NCI-H2029 (cell line): ENCODE results near the gene MOB3A.
A peak's percentile ranks its signal among the peaks of the same experiment; 100 is the strongest.

Experiments used
- DNase-seq: peaks from one replicate; lab custom pipeline; 2025; lab: John Stamatoyannopoulos, UW

MOB3A gene

DNA sequence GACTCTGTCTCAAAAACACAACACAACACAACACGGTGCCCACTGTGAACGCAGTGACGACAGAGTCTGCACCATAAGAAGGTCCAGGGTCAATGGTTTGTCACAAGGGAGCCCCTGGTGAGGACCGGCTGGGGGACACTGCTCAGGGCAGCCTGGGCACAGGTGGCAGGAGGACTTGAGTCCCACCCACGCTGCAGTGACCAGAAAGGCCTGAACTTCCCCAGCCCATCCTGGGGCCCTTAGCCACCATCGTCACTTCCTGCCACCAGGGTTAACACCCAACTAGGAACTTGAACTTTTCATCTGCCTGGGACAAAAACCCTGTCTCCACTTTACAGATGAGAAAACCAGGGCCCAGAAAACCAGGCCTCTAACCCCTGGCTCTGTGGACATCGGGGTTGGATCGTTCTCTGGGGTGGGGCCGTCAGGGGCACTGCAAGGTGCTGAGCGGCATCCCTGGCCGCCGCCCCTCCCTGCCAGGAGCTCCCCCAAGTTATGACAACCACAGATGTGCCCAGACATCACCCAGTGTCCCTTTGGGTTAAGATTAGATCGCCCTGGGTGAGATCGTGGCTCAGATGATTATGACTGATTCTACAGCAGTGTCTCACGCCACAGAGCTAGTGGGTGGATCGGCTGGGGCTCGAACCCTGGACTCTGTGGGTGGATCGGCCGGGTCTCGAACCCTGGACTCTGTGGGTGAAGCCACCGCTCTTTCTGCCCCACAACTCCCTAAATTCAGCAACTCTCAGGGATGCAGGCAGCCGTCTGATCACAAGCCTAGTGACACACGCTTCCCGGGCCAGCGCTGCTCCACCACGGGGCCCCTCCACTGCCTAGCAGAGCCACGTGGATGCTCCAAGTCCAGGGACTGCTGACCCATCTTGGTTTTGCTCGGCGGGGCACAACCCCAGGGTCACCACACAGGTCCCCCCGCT, 14.0 kb downstream of the MOB3A start:
- DNase-seq: no peak

DNA sequence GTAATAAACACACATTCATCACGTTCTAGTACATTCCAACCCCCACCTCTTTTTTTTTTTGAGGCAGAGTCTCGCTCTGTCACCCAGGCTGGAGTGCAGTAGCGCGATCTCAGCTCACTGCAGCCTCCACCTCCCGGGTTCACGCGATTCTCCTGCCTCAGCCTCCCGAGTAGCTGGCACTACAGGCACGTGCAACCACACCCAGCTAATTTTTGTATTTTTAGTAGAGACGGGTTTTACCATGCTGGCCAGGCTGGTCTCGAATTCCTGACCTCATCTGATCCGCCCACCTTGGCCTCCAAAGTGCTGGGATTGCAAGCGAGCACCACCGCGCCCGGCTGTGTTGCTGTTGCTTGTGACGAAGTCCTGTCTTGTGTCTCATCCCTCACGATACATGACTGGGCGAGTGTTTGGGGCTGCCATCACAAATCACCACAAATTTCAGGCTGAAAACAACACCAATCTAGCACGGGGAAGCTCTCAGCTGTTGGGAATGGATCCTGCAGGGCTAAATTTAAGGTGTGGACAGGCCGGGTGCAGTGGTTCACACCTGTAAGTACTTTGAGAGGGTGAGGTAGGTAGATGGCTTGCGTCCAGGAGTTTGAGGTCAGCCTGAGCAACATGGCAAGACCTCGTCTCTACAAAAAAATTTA, 15.7 kb downstream of the MOB3A start:
- peak; percentile 33 for DNase-seq

DNA sequence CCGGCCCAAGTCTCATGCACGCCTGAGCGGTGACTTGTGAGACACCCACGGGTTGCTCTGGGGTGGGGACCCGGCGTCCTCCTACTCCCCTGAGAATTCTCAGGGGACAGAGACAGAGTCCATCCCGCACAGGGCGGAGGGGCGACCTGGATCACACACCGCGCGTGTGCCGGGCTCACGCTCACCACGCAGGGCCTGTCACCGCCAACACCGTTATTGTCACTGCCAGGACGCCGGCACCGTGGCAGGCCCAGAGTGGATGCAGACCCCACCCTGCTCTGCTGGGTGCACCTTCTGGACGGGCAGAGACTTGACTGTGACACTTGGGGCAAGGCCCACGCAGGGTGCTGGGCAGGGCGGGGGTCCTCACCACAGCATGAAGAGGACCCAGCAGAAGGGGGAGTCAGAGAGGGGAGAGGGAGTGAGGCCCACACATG, 16.2 kb downstream of the MOB3A start:
- no peak for DNase-seq

DNA sequence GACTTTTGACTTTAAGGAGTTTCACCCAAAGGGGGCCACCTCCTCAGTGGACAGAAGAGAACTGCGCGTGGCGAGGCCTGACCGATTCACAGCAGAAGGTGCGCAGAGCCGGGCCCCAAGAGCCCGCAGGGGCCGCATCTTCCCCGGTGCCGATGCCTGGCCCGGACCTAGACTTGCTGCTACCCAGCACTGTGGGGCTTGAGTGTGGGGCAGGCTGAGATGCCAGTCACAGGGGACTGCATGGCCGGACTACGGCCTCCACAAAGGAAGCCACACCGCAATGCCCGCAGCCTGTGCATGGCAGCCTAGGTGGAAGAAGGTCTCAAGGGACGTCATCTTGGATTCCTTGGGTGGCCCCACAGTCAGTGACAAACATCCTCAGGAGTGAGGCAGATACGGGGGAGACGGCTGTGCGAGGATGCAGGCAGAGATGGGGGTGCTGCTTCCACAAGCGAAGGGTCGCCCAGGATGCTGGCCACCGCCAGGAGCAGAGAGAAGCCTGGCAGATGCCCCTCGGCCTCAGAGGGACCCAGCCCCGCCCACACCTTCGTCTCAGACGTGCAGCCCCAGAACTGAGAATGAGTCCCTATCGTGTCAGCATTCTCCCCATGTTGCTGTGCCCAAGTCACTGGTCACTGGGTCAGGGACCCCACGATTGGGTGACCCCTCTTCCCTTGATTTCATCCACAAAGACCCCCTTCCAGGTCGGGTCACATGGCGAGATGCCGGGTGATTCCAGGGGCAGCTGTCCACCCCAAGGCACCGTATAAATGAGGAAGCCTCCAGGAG, 16.9 kb downstream of the MOB3A start:
- no peak for DNase-seq

DNA sequence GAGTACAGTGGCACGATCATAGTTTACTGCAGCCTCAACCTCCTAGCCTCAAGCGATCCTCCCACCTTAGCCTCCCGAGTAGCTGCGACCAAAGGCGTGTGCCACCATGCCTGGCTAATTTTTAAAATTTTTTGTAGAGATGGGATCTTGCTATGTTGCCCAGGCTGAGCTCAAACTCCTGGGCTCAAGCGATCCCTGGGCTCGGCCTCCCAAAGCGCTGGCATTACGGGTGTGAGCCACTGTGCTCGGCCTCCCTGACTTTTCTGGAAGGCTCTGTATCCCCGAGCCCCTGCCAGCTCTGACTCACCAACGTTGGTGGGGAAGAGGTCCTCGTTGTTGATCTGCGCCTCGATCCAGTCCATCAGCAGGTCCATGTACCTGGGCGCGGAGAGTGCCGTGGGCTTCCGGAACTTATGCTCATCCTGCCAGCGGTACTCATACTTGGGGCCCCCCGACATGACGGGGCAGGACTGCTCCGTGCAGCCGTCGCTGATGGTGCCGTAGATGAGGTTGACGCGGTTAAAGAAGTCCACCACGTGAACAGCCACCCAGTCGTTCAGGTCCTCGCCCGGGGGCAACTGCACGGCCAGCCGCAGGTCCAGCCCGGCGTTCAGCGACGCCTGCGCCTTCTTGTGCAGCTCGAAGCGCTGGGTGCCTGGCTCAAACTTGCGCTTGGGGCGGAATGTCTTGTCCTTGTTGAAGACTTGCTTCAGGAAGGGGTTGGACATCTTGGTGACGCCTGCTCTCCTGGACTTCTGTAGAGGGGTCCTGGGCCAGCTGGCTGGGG, 18.1 kb downstream of the MOB3A start:
- DNase-seq: no peak

DNA sequence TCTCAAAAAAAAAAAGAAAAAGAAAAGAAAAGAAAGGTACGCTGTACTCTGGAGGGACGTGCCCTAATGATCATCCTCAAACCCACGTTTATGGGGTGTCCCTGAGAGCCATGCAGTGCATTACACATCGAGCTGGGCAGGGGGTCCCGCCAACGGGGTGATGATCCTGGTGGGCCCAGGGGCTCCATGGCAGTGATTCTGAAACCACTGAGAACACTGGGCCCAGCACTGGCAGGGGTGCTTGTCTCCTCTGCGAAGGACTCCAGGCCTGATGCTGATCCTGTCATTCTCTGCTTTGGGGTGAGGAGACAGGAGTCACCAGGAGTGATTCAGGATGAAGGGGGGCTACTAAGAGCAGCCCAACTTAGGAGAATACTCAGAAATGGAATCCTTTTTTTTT, 18.7 kb downstream of the MOB3A start:
- no peak for DNase-seq

DNA sequence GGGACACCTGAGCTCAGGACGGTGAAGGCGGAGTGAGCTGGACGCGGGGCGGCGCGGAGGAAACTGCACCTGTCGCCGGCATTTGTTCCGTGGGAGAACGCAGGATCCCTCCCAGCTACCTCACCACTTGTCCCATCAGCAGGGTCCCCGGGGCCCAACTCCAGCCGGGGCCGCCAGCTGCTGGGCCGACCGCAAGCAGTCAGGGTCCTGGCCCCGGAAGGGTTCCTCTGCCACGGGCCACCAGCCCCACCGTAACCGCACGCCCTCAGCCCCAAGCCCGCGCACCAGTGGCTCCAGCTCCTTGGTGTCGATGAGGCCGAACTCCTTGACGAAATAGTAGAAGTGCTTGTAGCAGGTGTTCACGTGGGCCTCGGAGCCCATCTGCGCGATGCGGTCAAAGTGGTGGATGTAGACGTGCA, 19.6 kb downstream of the MOB3A start:
- no peak for DNase-seq

DNA sequence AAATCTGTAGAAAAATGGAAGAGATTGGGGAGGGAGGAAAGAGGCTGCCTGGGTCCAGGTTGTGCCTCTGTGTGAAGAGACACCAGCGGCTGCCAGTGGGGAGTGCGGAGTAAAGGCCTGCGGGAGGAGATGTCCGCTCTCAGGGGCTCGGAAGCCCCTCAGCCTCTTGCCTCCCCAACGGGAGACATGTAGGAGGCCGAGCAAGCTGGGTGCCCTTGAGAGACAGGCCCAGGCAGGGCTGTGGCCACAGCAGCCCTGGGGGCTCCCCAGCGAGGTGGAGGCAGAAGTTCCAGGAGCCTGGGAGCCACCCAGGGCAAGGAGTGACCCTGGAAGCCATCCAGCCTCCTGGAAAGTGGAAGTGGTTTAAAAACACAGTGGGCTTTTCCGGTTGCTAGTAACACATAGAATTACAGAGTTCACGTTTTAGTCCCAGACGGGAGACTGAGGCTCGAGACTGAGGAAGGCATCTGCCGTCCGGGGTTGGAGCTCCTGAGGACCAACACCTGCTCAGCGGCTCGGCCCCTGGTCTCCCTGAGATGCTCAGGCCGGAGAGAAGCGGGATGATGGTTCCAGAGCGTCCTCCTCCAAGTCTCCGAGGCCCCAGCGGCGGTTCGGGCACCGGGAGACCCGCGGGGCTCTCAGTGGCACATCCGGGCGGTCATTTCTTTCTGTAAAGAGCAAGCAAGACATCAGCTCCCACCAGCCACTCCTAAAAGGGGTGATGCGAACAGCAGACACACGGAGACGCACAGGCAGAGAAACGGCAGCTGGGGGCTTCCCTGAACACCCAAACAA, 23.2 kb downstream of the MOB3A start:
- no peak for DNase-seq

DNA sequence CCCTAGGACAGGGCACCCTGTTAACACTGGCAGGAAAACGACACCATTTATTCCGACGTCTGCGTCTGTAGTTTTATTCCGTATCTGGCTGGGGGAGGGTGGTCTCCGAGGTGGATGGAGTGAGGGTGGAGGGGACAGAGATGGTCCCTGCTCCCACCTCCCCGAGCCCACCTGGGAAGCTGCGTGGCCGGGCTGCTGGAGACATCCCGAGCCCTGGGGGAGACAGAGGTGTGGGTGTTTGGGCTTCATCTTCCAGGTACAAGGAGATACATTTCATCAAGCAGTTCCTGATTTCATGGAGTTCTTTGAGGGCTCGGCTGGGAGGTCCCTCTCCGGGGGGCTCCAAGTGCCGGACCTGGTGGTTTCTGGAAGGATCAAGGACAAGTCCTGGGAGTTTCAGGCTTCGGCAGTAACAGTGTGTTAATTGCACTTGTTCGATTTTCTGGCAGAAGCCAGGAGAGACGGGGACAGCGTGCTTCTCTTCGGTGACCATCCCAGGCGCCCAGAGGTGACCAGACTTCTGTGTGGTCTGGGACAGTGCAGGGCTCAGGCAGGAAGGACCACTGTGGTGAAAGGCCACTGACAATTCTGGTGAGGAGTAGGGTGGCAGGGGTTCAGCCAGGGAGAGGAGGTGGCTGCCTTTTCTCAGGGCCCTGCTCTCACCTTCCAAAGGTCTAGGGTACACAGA, 25.0 kb downstream of the MOB3A start:
- no peak for DNase-seq

DNA sequence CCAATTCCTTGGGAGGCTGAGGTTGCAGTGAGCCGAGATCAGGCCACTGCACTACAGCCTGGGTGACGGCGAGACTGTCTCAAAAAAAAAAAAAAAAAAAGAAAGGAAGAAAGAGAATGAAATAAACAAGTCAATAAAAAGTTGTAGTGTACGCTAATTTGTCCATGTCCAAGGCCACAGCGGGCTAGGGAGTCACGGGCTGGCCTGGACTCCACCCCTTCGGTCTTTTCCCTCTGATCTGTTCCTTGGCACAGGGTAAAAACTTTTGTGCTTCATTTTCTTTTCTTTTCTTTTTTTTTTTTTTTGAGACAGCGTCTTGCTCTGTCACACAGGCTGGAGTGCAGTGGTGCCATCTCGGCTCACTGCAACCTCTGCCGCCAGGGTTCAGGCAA, 25.7 kb downstream of the MOB3A start:
- no peak for DNase-seq

DNA sequence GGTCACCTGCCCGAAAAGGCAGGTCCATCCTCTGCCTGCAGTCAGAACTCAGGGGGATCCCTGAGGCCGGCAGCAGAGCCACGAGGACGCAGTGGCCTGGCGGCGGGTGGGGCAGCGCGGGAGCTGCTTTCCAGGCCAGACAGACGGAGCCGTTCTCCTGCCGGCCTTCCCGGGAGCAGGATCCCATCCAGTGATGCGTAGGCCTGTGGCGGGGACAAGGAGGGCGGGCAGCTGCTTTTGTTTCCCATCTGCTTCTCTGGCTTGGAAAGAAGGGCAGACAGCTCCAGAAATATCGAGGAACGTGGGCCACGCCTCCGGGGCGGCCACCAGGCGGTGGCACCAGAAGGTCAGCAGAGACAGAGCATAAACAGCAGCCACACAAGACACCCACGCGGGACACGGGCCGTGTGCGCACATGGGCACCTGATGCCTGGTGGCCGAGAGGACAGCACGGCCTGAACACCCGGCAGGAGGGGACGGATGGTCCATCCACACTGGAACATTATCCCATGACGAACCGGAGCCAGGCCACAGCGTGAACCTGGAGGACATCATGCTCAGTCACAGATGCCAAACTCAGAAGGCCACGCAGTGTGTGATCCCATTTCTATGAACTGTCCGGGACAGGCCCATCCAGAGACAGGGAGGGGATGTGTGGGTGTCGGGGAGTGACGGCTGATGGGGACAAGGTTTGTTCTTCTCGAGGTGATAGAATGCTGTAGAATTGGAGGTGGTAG, 31.2 kb downstream of the MOB3A start:
- no peak for DNase-seq

DNA sequence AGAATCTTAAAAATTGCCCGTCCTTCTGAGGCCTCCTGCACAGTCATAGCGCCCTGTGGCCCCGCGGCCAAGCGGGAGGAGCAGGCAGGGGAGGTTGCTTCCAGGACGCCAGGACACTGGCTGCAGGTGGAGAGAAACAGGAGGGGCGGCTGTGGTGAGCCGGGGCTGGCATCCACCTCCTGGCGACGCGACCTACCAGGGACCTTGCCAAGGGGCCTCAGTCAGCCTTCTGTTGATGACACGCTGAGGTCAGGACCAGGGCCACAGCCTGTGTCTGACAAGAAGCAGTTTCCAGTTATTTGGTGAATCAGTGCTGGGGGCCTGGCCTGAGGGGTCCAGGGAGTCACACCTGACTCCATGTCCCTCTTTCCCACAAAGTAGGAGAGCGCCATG, 31.7 kb downstream of the MOB3A start:
- DNase-seq: no peak

DNA sequence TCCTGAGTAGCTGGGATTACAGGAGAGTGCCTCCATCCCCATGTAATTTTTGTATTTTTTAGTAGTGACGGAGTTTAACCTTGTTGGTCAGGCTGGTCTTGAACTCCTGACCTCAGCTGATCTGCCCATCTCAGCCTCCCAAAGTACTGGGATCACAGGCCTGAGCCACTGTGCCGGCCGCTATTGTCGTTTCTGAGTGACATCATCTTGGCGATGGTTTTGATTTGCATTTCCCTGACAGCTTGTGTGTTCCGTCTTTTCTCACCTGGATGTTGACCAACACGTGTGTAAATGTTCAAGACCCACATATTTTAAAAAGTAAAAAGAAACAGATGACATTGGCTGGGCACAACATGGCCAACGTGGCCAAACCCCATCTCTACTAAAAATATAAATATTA, 32.3 kb downstream of the MOB3A start:
- no peak for DNase-seq

DNA sequence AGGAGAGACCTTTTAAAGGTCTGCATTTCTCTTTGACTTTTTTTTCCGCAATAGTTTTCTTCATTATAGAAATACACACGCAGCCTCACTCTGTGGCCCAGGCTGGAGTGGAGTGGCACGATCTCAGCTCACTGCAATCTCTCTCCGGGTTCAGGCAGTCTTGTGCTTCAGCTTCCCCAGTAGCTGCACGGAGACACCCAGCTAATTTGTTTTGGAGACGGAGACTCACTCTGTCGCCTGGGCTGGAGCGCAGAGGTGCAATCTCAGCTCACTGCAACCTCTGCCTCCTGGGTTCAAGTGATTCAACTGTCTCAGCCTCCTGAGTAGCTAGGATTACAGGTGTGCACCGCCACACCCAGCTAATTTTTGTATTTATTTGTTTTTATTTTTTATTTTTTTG, 33.4 kb downstream of the MOB3A start:
- no peak for DNase-seq

DNA sequence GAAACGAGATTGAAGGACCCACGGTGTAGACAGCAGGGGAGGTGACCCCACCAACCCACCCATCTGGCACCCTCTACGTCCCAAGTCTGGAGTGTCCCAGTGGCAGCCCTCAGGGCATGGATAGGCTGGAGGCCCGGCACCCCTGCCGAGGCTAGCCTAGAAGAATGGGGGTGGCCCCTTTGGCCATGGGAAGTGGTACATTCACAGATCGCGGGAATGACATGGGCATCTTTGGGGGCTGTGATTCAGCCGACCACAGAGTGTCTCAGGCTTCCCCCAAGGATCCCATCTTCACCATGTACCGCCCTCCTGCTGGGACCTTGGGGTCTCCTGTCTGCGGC, 33.8 kb downstream of the MOB3A start:
- DNase-seq: no peak

DNA sequence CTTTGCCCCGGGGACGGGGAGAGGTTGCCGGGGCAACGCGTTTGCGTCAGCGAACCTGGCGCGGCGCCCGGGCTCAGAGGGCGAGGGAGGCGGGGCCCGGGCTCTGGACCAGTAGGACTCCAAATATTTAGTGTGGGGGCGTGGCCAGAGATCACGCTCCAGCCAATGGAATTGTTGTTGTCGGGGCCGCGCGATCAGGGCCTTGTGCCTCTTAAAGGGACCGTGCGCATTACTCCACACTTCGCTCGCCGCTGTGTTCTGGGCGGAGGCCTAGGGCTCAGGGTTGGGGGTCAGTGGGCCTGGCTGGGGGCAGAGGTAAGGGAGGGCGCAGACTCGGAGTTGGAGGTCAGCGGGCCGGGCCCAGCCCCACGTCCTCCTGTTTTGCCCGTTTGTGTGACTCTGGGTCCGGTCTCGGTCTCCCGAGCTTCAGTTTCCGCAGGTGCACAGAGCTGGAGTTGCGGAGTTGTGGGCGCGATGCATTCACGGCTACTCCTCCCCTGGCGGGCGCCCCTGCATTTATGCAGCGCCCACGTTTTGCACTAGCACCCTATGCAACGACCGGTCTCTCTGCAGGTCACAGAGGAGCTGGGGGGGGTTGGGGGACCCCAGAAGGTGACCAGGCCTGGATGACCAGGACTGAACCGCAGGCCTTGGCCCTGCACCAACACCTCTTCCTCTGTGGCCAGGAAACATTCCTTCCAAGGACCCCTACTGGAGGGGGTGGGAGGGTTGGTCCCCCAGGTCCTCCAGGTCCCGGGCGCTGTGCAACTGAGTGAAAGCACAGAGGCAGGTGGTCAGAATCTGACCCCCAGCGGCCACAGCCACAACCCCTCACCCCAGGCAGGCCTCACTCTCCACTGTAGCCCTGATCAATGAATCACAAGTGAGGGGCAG, 34.4 kb downstream of the MOB3A start:
- DNase-seq: peak; percentile 98

DNA sequence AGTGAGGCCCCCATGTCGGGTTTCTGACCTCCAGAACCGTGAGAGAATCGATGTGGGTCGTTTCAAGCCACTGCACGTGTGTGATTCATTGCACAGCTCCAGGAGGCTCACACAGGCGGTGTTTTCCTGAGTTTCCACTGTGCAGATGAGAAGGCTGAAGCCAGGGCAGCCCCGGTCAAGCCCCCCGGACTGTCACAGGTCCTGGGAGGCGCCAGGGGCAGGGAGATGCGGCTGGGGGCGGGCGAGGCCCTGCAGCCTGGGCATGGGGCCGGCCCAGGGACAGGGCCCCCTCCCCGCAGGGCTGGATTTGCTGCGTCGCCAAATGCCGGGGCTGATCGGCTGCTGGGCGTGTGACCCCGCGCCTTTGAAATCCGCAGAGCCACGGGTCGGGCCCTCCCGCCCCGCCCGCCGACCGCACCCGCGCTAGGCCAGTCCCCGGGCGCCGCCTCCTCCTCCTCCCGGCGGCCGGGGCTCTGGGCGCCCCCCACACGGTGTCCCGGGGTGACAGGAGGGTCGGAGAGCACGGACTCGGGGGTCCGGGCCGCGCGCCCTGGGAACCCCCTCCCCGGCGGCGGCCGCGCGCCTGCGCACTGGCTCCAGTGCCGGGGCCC, 35.1 kb downstream of the MOB3A start:
- DNase-seq: peak; percentile 32
